Upper lobe of left lung (tissue), 6 donors: ENCODE measurements around the gene CLBA1. TPM values are rescaled to one million over a fixed set of nuclear protein-coding genes. Genes with fewer than 3 reads are reported as not detected.

Experiments used
- ATAC-seq, 2 donors: fragments of 200-7000 bp; cut with Tn5 transposase; one replicate each; pipeline ENCODE4 v1.9.1; 2022; ENCODE audit warnings: mild to moderate bottlenecking in 2 of 2, moderate library complexity in 2 of 2; ENCODE audit not compliant: low FRiP score in 2 of 2
- DNase-seq, 2 donors: peaks; one replicate each; pipeline ENCODE4 v3.0.0-alpha.2; 2019 to 2020
- H3K27ac ChIP-seq, 4 donors: fragments of 200-600 bp; sonication (generic); one replicate each; pipeline ENCODE4 v1.5.1; 2016 to 2019
- H3K27me3 ChIP-seq, 4 donors: fragments of 200-600 bp; sonication (generic); one replicate each; pipeline ENCODE4 v1.5.1; 2017 to 2019
- H3K36me3 ChIP-seq, 4 donors: fragments of 200-600 bp; sonication (generic); one replicate each; pipeline ENCODE4 v1.5.1; 2016 to 2019
- H3K4me1 ChIP-seq, 4 donors: fragments of 200-600 bp; sonication (generic); one replicate each; pipeline ENCODE4 v1.5.1; 2018 to 2019
- H3K4me3 ChIP-seq, 4 donors: fragments of 200-600 bp; sonication (generic); one replicate each; pipeline ENCODE4 v1.5.1; 2017 to 2019; ENCODE audit warnings: mild to moderate bottlenecking in 2 of 4, moderate library complexity in 1 of 4
- H3K9me3 ChIP-seq, 4 donors: fragments of 200-600 bp; sonication (generic); one replicate each; pipeline ENCODE4 v1.5.1; 2018 to 2019
- EP300 ChIP-seq, 4 donors: sonication (generic); formaldehyde crosslinking; IDR thresholded peaks; one replicate each; pipeline ENCODE4 v1.5.1; 2017; ENCODE audit warnings: antibody characterized with exemption in 4 of 4, control low read depth in 2 of 4
- POLR2A ChIP-seq, 4 donors: fragments of 450-650 bp; IDR thresholded peaks; one replicate each; pipeline ENCODE4 v1.5.1; 2016 to 2017; ENCODE audit warnings: antibody characterized with exemption in 4 of 4, mild to moderate bottlenecking in 2 of 4
- POLR2AphosphoS5 ChIP-seq, 2 donors: sonication (generic); formaldehyde crosslinking; IDR thresholded peaks; one replicate each; pipeline ENCODE4 v1.5.1; 2017; ENCODE audit warnings: antibody characterized with exemption in 2 of 2
- WGBS, 2 donors: methylation state at CpG; one replicate each; pipeline ENCODE4 v1.1.5; 2017 to 2018; 5-methylcytosine and 5-hydroxymethylcytosine counted together
- total RNA-seq, 6 donors: library from RNA; depleted of rRNA in 4 of 6; stranded (reverse); fragments of >200 nt in 4 of 6; gene quantifications; one replicate each; pipeline versions ENCODE4 v1.1.0 to v1.2.1, GENCODE V29; 2016 to 2021
- TF ChIP-seq, protein P1 (sequence below), 6 experiments: fragments of 450-650 bp in 4 of 6; fragments of 200-600 bp in 2 of 6; sonication (generic) in 2 of 6; IDR thresholded peaks; one replicate each; pipeline ENCODE4 v1.5.1; 2016 to 2019; ENCODE audit warnings: antibody characterized with exemption in 6 of 6
- donor health status: DM: no; HTN: no; CAD: no; lungs with moderate emphysema.
- donor health status: DM: no; HTN: yes; CAD: no; lungs with severe emphysema.

Gene CLBA1
- total RNA-seq, 6 donors from 2014 or later = 11.1 to 44.0 (median 13.3) TPM

DNA sequence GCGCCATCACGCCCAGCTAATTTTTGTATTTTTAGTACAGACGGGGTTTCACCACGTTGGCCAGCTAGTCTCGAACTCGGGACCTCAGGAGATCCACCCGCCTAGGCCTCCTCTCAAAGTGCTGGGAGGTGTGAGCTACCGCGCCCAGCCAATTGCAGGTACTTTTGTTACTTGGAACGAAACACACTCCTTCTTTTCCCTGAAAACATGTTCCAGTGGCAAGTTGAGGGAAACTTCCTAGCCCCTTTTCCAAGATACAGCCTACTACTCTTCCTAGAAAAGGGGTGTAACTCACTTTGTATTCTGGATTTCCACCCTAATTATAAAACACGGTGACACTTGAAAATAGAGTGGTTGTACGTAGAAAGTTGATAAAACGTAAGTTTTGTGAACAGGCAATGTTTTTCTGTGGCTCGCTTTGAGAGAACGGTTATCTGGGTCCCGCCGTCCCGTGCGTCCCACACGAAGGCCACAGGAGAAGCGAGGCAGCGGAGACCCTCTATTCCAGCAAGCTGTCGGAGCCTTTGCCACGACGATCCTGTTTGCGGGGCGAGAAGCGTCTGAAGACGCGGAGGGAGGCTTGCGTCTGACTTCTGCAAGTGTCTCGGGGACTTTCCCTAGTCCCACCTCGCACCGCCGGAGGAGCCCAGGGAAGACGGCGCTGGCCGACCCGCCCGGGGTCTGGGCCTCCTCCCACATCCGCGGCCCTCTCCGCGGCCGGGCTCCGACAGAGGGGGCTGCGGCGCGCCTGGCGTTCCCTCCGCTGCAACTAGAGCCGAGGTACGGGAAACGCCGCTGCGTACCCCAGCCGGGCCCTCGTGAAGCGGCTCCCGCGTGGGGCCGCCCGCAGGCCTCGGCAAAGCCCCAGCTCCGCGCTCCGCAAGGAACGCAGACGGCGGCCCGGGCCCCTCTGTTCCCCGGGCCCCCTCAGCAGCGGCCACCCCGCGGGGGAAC is 34.5 kb downstream of the CLBA1 start:
- Histone ChIP-seq H3K36me3 (no peaks in the 10 kb centered on the region), H3K9me3 (no peaks in the 10 kb centered on the region), H3K27me3 (no peaks in the 10 kb centered on the region), H3K4me3 (peak overlapping the region; percentile 36 to 99 (median 90)), H3K4me1 (peaks cover 24 to 39% (median 26%) of the 10 kb centered on the region in 4 donors), H3K27ac (peak overlapping the region; percentile 78 to 89 (median 85))
- DNase-seq (peak; percentile 55 to 91), ATAC-seq (peak in 1 of 2 donors; percentile 42)
- TF ChIP-seq EP300 (IDR thresholded peaks at IDR 0.05) (no peak), POLR2AphosphoS5 (IDR thresholded peaks at IDR 0.05) (no peak), POLR2A (IDR thresholded peaks at IDR 0.05) (no peak)
- TF ChIP-seq, protein P1, sequence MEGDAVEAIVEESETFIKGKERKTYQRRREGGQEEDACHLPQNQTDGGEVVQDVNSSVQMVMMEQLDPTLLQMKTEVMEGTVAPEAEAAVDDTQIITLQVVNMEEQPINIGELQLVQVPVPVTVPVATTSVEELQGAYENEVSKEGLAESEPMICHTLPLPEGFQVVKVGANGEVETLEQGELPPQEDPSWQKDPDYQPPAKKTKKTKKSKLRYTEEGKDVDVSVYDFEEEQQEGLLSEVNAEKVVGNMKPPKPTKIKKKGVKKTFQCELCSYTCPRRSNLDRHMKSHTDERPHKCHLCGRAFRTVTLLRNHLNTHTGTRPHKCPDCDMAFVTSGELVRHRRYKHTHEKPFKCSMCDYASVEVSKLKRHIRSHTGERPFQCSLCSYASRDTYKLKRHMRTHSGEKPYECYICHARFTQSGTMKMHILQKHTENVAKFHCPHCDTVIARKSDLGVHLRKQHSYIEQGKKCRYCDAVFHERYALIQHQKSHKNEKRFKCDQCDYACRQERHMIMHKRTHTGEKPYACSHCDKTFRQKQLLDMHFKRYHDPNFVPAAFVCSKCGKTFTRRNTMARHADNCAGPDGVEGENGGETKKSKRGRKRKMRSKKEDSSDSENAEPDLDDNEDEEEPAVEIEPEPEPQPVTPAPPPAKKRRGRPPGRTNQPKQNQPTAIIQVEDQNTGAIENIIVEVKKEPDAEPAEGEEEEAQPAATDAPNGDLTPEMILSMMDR (IDR thresholded peaks at IDR 0.05) = no peak
- WGBS, 2 donors = 17 to 23% methylated on average over 29 to 33 of the region's 75 CpGs

DNA sequence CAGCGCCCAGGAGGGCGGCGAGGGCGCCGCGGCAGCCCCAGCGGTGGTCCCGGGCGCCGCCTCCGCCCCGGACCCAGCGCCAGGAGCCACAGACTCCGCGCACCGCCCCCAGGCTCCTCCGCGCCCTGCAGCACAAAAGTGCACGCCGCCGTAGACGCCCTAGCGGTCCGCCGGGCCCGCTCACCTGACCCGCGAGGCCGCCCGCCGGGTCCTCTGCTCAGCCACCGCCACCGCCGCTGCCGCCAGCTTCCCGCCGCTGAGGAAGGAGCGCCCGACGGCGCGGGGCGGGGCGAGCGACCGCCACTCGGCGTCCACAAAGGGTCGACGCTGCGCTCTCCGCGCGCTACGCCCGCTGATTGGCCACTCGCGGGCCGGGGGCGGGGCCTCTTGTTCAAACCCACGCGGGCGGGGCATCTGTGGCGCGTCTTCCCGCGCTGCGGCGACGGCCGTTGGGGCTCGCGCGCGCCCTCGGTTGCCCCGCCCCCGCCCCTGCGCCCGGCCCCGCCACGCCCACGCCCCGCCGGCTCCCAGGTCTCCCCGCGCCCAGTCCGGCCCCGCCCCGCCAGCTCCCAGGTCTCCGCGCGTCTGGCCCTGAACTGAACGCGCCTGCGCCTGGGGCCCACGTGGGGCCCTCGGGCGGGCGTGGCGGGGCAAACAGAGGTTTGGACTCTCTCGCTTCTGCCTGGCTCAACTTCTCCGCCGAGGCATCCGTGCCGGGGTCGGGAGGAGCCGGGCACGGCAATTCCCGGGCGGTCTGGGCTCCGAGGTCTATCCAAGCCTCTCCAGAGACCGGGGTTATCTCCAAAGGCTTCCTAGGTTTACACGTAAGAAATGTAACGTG is 35.4 kb downstream of the CLBA1 start, which contains the start of gene CDCA4:
TSS of gene CDCA4 (minus strand) at position 269 of the 841 bp plus-strand sequence. CDS start 9,154 bp downstream, outside the sequence.
- TF ChIP-seq, protein P1 (IDR thresholded peaks at IDR 0.05) = peak in 4 of 6 experiments; percentile 29 to 57 (median 52)
- TF ChIP-seq POLR2A (IDR thresholded peaks at IDR 0.05) (peak in 3 of 4 donors; percentile 27 to 82 (median 48)), EP300 (IDR thresholded peaks at IDR 0.05) (no peak), POLR2AphosphoS5 (IDR thresholded peaks at IDR 0.05) (peak; percentile 8 to 78)
- Histone ChIP-seq H3K36me3 (no peaks in the 10 kb centered on the region), H3K27ac (peak within 1 kb of the TSS; percentile 78 to 89 (median 85)), H3K27me3 (no peaks in the 10 kb centered on the region), H3K4me3 (peak within 1 kb of the TSS; percentile 36 to 99 (median 90)), H3K4me1 (peaks cover 24 to 39% (median 26%) of the 10 kb centered on the region in 4 donors), H3K9me3 (no peaks in the 10 kb centered on the region)
- 0% methylated on average over 17 to 33 of the region's 115 CpGs for WGBS, 2 donors
- DNase-seq (peak; percentile 98 to 100), ATAC-seq (peak; percentile 97 to 98)

DNA sequence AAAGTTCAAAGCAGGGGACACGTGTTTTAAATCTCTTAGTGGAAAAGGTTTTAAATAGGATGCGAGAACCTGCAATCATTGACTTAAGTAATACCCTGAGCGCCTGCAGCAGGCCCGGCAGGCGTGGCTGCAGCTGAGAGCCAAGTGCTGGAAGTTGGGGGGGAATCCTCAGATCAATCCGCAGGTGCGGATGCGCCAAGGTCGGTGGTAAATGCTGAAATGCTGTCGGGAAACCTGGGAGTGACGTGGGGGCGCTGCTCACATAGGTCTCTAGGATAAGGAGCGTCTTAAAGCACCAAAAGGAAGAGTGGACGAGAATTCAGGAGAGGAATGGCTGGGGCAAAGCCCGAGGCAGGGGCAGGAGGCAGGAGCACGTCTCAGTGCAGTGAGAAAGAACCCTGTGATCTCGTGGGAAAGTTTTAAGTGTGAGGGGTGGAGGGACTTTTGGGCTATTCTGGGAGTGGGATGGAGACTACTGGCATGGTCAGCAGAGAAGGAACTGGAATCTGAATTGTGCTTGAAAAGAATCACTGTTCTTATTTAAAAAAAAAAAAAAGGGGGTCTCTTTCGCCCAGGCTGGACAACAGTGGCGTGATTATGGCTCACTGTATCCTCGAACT is 36.2 kb downstream of the CLBA1 start:
- Histone ChIP-seq H3K9me3 (no peaks in the 10 kb centered on the region), H3K4me1 (peaks cover 24 to 39% (median 26%) of the 10 kb centered on the region in 4 donors), H3K4me3 (peak overlapping the region; percentile 33 to 99 (median 90)), H3K27me3 (no peaks in the 10 kb centered on the region), H3K27ac (peak overlapping the region; percentile 51 to 84 (median 74)), H3K36me3 (no peaks in the 10 kb centered on the region)
- ATAC-seq (no peak), DNase-seq (peak in 1 of 2 donors; percentile 39)
- no peak for TF ChIP-seq POLR2AphosphoS5 (IDR thresholded peaks at IDR 0.05)
- peak in 1 of 4 donors; percentile 4 for TF ChIP-seq POLR2A (IDR thresholded peaks at IDR 0.05)
- 9 to 11% methylated on average over 20 of the region's 20 CpGs for WGBS, 2 donors

DNA sequence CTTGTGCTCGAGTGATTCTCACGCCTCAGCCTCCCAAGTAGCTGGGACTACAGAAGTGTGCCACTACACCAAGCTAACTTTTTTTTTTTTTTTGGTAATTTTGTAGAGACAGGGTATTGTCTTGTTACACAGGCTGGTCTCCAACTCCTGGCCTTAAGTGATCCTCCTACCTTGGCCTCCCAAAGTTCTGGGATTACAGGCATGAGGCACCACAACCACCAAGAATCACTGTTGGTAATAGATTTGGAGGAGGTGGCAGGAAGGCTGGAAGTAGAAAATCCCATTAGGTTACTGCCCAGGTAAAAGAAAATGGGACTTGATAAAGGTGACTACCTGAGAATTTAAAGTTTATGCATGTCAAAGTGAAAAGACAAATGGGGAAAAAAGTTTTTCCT is 36.7 kb downstream of the CLBA1 start:
- peak overlapping the region in 1 of 4 donors; percentile 84 for H3K27ac ChIP-seq
- ATAC-seq (no peak), DNase-seq (no peak)
- no peak for TF ChIP-seq POLR2A (IDR thresholded peaks at IDR 0.05)
- no peak for TF ChIP-seq EP300 (IDR thresholded peaks at IDR 0.05)
- TF ChIP-seq POLR2AphosphoS5 (IDR thresholded peaks at IDR 0.05) = no peak
- TF ChIP-seq, protein P1 (IDR thresholded peaks at IDR 0.05) = no peak
- H3K9me3 ChIP-seq = no peaks in the 10 kb centered on the region
- no peak overlapping the region for H3K4me3 ChIP-seq
- H3K27me3 ChIP-seq = no peaks in the 10 kb centered on the region
- H3K4me1 ChIP-seq = peaks cover 21 to 39% (median 24%) of the 10 kb centered on the region in 4 donors
- no peaks in the 10 kb centered on the region for H3K36me3 ChIP-seq
- WGBS, 2 donors = 51 to 83% methylated on average over 2 of the region's 2 CpGs
